K562 (cell line): Measurements from ENCODE around the gene ENO2. TPM values are rescaled to one million over a fixed set of nuclear protein-coding genes. Genes with fewer than 3 reads are reported as not detected.
A peak's percentile ranks its signal among the peaks of the same experiment; 100 is the strongest.

Experiments used
- SAFB2 ChIP-seq: fragments of 200-400 bp; formaldehyde crosslinking; IDR thresholded peaks from 2 replicates; pipeline ENCODE4 v1.6.1; 2018; ENCODE audit warnings: borderline replicate concordance, low read length, low read depth, moderate library complexity; ENCODE audit not compliant: severe bottlenecking
- ZNF668 ChIP-seq: fragments of 250-450 bp; sonication (Bioruptor Pico); IDR thresholded peaks from 2 replicates; pipeline ENCODE4 v1.8.0; 2022; ENCODE audit warnings: mild to moderate bottlenecking, inconsistent platforms
- polyA plus RNA-seq, 8 experiments: library from polyadenylated mRNA; depleted of rRNA in 4 of 8; stranded (reverse) in 5 of 8; unstranded in 3 of 8; fragments of >200 nt; fragmentation: Nextera tagmentation in 2 of 8; fragmentation: Illumina TruSeq in 1 of 8; extraction: Ambion mirVana in 2 of 8; extraction: Trizol in 1 of 8; gene quantifications; 2 replicates each; pipeline versions ENCODE4 v1.2.1 to v1.2.3, GENCODE V29; 2011 to 2014; ENCODE audit warnings: inconsistent platforms in 1 of 8, missing spikeins in 1 of 8
- total RNA-seq, 7 experiments: library from RNA; depleted of rRNA in 6 of 7; stranded (reverse); fragments of >200 nt in 6 of 7; fragmentation: Illumina TruSeq in 2 of 7; extraction: Trizol in 2 of 7; gene quantifications; 2 replicates each; pipeline versions ENCODE4 v1.2.1 to v1.2.3, GENCODE V29; 2011 to 2021; ENCODE audit warnings: low replicate concordance in 1 of 7
- TF ChIP-seq, protein P1 (sequence below): IDR thresholded peaks from 3 replicates; pipeline ENCODE4 v1.6.1; 2011; ENCODE audit warnings: borderline replicate concordance, mild to moderate bottlenecking; ENCODE audit not compliant: insufficient read length, insufficient read depth
- TF ChIP-seq, protein P2 (sequence below): fragments of 450-650 bp; IDR thresholded peaks from 2 replicates; pipeline ENCODE4 v1.6.1; 2016; ENCODE audit warnings: mild to moderate bottlenecking, moderate library complexity
- TF ChIP-seq, protein P3 (sequence below): fragments of 200-800 bp; sonication (Bioruptor generic); IDR thresholded peaks from 2 replicates; pipeline ENCODE4 v1.6.1; 2017; ENCODE audit warnings: missing genetic modification characterization, missing compliant biosample characterization
- TF ChIP-seq, protein P4 (sequence below): fragments of 450-650 bp; IDR thresholded peaks from 2 replicates; pipeline ENCODE4 v1.7.1; 2018; ENCODE audit warnings: mild to moderate bottlenecking, low read depth; ENCODE audit not compliant: partially characterized antibody
- TF ChIP-seq, protein P5 (sequence below): fragments of 250-450 bp; sonication (Bioruptor Pico); IDR thresholded peaks from 2 replicates; pipeline ENCODE4 v1.6.1; 2021; ENCODE audit warnings: mild to moderate bottlenecking

The ENO2 gene
- total and polyA plus RNA-seq, 9 of the 15 experiments (the other 6 are each of a cell fraction or from before 2014, with no cell fraction given) = 10.9 to 43.3 (median 21.0) TPM

DNA sequence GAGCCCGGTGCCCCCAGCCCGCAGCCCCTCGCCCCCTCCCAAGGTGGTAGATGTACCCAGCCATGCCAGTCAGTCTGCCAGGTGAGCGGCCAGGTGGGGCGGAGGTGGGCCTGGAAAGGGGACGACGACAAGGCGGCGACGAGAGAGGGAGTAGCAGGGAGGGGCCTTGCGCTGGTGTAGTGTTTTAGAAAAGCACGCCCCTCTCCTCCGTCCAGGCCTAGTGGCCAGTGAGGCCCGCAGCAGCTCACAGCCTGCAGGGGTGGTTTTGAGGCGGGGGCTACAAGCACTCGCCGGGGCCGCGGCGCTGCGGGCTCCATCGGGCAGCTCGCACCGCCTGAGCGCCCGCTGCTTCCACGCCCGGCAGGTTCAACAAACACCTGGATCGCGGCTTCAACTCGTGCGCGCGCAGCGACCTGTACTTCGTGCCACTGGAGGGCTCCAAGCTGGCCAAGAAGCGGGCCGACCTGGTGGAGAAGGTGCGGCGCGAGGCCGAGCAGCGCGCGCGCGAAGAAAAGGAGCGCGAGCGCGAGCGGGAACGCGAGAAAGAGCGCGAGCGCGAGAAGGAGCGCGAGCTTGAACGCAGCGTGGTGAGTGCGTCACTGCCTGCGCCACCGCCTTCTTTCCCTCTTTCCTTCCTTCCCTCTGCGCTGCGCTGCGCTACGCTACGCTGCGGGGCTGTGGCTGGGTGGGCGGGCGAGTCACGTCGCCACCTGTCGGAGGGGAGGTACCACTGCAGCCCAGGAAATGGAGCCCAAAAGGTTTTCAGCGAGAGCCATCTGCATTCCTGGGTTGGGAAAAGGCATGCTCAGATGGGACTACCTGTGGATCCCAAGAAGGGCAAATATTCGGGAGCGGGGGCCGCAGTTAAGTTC lies 23.3 kb downstream of the ENO2 start (continued):
- TF ChIP-seq, protein P1, sequence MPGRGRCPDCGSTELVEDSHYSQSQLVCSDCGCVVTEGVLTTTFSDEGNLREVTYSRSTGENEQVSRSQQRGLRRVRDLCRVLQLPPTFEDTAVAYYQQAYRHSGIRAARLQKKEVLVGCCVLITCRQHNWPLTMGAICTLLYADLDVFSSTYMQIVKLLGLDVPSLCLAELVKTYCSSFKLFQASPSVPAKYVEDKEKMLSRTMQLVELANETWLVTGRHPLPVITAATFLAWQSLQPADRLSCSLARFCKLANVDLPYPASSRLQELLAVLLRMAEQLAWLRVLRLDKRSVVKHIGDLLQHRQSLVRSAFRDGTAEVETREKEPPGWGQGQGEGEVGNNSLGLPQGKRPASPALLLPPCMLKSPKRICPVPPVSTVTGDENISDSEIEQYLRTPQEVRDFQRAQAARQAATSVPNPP = no peak
- TF ChIP-seq, protein P2, sequence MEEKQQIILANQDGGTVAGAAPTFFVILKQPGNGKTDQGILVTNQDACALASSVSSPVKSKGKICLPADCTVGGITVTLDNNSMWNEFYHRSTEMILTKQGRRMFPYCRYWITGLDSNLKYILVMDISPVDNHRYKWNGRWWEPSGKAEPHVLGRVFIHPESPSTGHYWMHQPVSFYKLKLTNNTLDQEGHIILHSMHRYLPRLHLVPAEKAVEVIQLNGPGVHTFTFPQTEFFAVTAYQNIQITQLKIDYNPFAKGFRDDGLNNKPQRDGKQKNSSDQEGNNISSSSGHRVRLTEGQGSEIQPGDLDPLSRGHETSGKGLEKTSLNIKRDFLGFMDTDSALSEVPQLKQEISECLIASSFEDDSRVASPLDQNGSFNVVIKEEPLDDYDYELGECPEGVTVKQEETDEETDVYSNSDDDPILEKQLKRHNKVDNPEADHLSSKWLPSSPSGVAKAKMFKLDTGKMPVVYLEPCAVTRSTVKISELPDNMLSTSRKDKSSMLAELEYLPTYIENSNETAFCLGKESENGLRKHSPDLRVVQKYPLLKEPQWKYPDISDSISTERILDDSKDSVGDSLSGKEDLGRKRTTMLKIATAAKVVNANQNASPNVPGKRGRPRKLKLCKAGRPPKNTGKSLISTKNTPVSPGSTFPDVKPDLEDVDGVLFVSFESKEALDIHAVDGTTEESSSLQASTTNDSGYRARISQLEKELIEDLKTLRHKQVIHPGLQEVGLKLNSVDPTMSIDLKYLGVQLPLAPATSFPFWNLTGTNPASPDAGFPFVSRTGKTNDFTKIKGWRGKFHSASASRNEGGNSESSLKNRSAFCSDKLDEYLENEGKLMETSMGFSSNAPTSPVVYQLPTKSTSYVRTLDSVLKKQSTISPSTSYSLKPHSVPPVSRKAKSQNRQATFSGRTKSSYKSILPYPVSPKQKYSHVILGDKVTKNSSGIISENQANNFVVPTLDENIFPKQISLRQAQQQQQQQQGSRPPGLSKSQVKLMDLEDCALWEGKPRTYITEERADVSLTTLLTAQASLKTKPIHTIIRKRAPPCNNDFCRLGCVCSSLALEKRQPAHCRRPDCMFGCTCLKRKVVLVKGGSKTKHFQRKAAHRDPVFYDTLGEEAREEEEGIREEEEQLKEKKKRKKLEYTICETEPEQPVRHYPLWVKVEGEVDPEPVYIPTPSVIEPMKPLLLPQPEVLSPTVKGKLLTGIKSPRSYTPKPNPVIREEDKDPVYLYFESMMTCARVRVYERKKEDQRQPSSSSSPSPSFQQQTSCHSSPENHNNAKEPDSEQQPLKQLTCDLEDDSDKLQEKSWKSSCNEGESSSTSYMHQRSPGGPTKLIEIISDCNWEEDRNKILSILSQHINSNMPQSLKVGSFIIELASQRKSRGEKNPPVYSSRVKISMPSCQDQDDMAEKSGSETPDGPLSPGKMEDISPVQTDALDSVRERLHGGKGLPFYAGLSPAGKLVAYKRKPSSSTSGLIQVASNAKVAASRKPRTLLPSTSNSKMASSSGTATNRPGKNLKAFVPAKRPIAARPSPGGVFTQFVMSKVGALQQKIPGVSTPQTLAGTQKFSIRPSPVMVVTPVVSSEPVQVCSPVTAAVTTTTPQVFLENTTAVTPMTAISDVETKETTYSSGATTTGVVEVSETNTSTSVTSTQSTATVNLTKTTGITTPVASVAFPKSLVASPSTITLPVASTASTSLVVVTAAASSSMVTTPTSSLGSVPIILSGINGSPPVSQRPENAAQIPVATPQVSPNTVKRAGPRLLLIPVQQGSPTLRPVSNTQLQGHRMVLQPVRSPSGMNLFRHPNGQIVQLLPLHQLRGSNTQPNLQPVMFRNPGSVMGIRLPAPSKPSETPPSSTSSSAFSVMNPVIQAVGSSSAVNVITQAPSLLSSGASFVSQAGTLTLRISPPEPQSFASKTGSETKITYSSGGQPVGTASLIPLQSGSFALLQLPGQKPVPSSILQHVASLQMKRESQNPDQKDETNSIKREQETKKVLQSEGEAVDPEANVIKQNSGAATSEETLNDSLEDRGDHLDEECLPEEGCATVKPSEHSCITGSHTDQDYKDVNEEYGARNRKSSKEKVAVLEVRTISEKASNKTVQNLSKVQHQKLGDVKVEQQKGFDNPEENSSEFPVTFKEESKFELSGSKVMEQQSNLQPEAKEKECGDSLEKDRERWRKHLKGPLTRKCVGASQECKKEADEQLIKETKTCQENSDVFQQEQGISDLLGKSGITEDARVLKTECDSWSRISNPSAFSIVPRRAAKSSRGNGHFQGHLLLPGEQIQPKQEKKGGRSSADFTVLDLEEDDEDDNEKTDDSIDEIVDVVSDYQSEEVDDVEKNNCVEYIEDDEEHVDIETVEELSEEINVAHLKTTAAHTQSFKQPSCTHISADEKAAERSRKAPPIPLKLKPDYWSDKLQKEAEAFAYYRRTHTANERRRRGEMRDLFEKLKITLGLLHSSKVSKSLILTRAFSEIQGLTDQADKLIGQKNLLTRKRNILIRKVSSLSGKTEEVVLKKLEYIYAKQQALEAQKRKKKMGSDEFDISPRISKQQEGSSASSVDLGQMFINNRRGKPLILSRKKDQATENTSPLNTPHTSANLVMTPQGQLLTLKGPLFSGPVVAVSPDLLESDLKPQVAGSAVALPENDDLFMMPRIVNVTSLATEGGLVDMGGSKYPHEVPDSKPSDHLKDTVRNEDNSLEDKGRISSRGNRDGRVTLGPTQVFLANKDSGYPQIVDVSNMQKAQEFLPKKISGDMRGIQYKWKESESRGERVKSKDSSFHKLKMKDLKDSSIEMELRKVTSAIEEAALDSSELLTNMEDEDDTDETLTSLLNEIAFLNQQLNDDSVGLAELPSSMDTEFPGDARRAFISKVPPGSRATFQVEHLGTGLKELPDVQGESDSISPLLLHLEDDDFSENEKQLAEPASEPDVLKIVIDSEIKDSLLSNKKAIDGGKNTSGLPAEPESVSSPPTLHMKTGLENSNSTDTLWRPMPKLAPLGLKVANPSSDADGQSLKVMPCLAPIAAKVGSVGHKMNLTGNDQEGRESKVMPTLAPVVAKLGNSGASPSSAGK = peak; percentile 85
- TF ChIP-seq ZNF668 (no peak), SAFB2 (no peak)
- TF ChIP-seq, protein P3, sequence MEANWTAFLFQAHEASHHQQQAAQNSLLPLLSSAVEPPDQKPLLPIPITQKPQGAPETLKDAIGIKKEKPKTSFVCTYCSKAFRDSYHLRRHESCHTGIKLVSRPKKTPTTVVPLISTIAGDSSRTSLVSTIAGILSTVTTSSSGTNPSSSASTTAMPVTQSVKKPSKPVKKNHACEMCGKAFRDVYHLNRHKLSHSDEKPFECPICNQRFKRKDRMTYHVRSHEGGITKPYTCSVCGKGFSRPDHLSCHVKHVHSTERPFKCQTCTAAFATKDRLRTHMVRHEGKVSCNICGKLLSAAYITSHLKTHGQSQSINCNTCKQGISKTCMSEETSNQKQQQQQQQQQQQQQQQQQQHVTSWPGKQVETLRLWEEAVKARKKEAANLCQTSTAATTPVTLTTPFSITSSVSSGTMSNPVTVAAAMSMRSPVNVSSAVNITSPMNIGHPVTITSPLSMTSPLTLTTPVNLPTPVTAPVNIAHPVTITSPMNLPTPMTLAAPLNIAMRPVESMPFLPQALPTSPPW (CRISPR knock-in tag) = peak; percentile 63; the same call in 1 of the 2 replicates
- TF ChIP-seq, protein P4, sequence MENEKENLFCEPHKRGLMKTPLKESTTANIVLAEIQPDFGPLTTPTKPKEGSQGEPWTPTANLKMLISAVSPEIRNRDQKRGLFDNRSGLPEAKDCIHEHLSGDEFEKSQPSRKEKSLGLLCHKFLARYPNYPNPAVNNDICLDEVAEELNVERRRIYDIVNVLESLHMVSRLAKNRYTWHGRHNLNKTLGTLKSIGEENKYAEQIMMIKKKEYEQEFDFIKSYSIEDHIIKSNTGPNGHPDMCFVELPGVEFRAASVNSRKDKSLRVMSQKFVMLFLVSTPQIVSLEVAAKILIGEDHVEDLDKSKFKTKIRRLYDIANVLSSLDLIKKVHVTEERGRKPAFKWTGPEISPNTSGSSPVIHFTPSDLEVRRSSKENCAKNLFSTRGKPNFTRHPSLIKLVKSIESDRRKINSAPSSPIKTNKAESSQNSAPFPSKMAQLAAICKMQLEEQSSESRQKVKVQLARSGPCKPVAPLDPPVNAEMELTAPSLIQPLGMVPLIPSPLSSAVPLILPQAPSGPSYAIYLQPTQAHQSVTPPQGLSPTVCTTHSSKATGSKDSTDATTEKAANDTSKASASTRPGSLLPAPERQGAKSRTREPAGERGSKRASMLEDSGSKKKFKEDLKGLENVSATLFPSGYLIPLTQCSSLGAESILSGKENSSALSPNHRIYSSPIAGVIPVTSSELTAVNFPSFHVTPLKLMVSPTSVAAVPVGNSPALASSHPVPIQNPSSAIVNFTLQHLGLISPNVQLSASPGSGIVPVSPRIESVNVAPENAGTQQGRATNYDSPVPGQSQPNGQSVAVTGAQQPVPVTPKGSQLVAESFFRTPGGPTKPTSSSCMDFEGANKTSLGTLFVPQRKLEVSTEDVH = peak; percentile 78
- TF ChIP-seq, protein P5, sequence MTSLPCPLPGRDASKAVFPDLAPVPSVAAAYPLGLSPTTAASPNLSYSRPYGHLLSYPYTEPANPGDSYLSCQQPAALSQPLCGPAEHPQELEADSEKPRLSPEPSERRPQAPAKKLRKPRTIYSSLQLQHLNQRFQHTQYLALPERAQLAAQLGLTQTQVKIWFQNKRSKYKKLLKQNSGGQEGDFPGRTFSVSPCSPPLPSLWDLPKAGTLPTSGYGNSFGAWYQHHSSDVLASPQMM = no peak
